ENCODE measurements around the gene RGS6.
"Not testable (repeated sequence)": the region's sequence is repeated elsewhere in the genome, so short reads cannot be mapped to it uniquely, and the experiment has no call there.

RGS6 gene

DNA sequence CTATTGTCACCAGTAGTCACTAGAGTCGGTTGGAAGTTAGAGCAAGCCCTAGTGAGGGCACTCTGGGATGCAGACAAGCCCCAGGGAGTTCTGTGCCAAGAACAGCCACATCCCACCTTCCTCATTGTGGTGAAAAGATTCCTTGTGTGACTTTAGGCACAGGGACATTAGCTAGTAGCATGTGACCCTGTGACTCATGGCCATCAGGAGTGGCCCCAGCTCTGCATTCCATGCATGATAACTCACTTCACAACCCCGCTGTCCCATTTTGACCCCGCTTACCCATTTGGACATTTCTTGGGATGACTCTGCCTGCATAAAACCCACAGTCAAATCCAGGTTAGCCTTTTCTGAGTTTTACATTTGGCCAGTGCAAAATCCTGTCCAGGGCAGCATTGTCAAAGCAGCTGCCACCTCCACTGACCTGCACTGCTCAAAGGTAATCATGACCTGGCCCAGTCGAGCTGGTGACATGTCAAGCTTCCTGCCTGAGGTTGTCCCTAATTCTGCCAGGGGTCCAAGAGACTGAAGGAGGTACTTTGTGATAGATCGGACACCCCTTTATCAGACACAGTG, 531.1 kb downstream of the RGS6 start:
- TF ChIP-seq, protein P1, sequence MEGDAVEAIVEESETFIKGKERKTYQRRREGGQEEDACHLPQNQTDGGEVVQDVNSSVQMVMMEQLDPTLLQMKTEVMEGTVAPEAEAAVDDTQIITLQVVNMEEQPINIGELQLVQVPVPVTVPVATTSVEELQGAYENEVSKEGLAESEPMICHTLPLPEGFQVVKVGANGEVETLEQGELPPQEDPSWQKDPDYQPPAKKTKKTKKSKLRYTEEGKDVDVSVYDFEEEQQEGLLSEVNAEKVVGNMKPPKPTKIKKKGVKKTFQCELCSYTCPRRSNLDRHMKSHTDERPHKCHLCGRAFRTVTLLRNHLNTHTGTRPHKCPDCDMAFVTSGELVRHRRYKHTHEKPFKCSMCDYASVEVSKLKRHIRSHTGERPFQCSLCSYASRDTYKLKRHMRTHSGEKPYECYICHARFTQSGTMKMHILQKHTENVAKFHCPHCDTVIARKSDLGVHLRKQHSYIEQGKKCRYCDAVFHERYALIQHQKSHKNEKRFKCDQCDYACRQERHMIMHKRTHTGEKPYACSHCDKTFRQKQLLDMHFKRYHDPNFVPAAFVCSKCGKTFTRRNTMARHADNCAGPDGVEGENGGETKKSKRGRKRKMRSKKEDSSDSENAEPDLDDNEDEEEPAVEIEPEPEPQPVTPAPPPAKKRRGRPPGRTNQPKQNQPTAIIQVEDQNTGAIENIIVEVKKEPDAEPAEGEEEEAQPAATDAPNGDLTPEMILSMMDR (IDR thresholded peaks at IDR 0.05; ENCODE audit: extremely low read depth, insufficient read depth, missing control alignments), result no peak
- in situ Hi-C loops (cut with MboI; ENCODE audit: low pct_unique_long_range_greater_than_20kb, low sequenced_read_pairs, unreplicated experiment), result no loop called here
- DNase-seq (ENCODE audit: low spot score), result no peak

DNA sequence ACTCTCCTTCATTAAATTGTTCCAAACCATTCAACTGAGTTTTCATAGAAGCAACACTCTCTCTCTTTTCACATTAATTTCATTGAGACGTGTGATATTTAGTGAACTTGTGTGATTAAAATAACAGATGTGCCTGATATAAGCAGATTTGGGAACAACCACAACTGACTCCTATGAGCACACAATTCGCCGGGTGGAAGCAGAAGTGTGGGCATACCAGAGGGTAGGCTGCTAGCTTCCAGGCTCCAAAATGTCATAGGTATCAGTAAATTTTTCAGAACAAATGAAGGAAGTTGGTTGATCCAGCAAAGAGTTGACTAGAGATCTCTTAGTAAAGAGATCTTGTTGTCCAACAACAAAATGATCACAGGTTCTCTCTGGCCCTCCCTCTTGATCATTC, 532.0 kb downstream of the RGS6 start:
- in situ Hi-C loops (cut with MboI; ENCODE audit: low pct_unique_long_range_greater_than_20kb, low sequenced_read_pairs, unreplicated experiment), result no loop called here
- DNase-seq (ENCODE audit: low spot score), result no peak
- TF ChIP-seq, protein P1 (IDR thresholded peaks at IDR 0.05; ENCODE audit: extremely low read depth, insufficient read depth, missing control alignments), result no peak

DNA sequence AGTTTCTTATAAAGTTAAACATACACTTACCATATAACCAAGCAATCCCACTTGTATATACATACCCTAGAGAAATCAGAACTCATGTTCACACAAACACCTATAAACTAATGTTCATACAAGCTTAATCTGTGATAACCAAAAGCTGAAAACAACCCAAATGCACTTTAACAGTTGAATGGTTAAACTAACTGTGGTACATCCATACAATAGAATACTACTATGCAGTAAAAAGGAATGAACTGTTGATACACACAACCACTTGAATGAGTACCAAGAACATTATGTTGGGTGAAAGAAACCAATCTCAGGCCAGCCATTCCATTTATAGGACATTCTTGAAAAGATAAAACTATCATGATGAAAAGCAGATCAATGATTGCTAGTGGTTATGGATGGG, 534.1 kb downstream of the RGS6 start:
- in situ Hi-C loops (cut with MboI; ENCODE audit: low pct_unique_long_range_greater_than_20kb, low sequenced_read_pairs, unreplicated experiment), result no loop called here
- TF ChIP-seq, protein P1 (IDR thresholded peaks at IDR 0.05; ENCODE audit: extremely low read depth, insufficient read depth, missing control alignments), result no peak
- no peak for DNase-seq (ENCODE audit: low spot score)

DNA sequence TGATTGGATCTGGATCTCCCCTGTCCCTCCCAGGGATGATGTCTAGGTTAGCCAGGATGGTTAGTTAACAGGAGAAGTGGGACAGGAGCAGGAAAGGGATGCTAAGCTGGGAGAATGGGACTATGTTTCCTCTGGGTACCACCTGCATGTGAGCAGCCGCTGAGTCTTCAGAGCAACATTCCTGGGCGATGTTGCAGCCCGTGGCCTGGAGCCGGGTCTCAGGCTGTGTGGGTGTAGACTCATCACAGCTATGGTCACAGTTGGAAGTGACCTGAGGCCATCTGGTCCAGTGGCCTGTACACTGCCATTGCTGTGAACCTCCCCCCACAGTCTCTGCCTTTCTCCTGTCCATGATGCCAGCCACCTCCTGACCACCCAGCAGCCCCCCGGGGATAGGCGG, 539.1 kb downstream of the RGS6 start:
- in situ Hi-C loops (cut with MboI; ENCODE audit: low pct_unique_long_range_greater_than_20kb, low sequenced_read_pairs, unreplicated experiment), result no loop called here
- TF ChIP-seq, protein P1 (IDR thresholded peaks at IDR 0.05; ENCODE audit: extremely low read depth, insufficient read depth, missing control alignments), result no peak
- DNase-seq (ENCODE audit: low spot score), result no peak

DNA sequence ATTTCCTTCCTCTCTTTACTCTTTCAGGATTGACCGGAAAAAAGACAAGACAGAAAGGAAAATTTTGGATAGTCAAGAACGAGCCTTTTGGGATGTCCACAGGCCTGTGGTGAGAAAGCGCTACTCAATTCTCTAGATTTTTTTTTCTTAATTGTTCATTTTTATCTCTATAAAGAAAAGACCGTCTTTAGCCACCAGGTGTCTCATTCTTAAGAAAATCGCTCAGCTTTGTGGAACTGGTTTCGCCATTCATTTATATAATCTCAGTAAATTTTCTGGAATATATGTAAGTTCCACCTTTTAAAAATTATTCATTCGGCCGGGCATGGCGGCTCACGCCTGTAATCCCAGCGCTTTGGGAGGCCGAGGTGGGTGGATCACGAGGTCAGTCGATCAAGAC, 540.6 kb downstream of the RGS6 start:
- in situ Hi-C loops (cut with MboI; ENCODE audit: low pct_unique_long_range_greater_than_20kb, low sequenced_read_pairs, unreplicated experiment), result no loop called here
- TF ChIP-seq, protein P1 (IDR thresholded peaks at IDR 0.05; ENCODE audit: extremely low read depth, insufficient read depth, missing control alignments), result no peak
- DNase-seq (ENCODE audit: low spot score), result no peak

DNA sequence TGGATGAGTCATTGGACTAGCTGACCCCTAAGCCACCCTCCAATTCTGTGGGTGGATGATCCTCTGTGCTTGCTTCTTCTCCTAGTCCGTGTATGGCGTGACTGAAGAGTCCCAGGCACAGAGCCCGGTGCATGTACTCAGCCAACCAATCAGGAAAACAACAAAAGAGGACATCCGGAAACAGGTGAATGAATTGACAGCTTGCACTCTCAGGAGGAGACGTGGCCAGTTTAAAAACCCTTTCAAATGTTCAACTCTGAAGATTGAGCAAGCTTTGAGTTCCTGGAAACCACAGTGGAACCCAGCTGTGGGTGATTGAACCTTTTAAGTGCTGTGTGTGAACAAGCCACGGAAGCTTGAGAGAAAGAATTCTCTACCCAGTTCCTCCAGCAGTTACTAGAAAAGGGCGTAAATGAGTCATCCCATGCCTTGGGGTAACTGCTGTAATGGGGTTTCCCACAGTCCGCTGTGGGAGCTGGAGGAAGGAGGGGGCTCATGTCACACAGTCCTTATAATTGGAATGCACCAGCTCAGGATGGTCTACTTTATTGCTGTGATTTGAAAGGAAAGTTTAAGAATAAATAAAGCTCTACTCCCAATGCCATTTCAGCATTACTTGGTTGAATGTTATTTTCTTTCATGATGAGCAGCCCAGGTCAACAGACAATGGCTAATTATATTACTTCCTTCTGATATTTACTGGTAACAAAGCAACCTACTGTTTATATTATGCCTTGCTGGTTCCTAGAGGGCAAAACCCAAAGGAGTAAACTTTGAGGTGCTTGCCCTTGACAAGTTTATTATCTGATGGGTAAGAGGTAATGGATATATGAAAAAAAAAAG, 544.6 kb downstream of the RGS6 start:
- TF ChIP-seq, protein P1 (IDR thresholded peaks at IDR 0.05; ENCODE audit: extremely low read depth, insufficient read depth, missing control alignments), result no peak
- peak; percentile 76 for DNase-seq (ENCODE audit: low spot score)
- in situ Hi-C loops (cut with MboI; ENCODE audit: low pct_unique_long_range_greater_than_20kb, low sequenced_read_pairs, unreplicated experiment), result no loop called here

DNA sequence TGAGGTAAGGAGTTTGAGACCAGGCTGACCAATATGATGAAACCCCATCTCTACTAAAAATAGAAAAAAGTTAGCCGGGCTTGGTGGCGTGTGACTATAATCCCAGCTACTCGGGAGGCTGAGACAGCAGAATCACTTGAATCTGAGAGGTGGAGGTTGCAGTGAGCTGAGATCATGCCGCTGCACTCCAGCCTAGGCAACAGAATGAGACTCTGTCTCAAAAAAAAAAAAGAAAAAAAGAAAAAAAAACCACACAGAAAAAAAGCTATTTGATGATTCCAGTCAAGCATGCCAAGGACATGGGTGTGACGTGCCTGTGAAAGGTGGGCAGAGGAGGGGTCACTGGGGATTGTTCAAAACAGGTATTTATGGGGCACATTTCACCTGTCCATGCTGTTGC, 545.3 kb downstream of the RGS6 start:
- in situ Hi-C loops (cut with MboI; ENCODE audit: low pct_unique_long_range_greater_than_20kb, low sequenced_read_pairs, unreplicated experiment); DNase-seq (ENCODE audit: low spot score): not testable (repeated sequence)

Data from GM13977 (cell line).